Calu3 (cell line): ENCODE data around the gene C16orf87. TPM values are rescaled to one million over a fixed set of nuclear protein-coding genes. Genes with fewer than 3 reads are reported as not detected.
A peak's percentile ranks its signal among the peaks of the same experiment; 100 is the strongest.

ENCODE experiments used
- BruUV-seq: library from RNA; stranded (reverse); fragments of 400-500 nt; replicated peaks from 2 replicates; lab custom pipeline; 2021; lab: Mats Ljungman, UMichigan
- CTCF ChIA-PET: fragments of 300-600 bp; sonication (Branson Sonifier 250); formaldehyde crosslinking; loops from one replicate; lab custom pipeline; 2022; ENCODE audit warnings: antibody characterized with exemption; lab: Charles Lee
- DNase-seq: peaks from one replicate; pipeline ENCODE4 v3.0.0; 2022
- H3K27ac Mint-ChIP-seq: one replicate; pipeline ENCODE4 v1.8.0; 2022; ENCODE audit warnings: mixed read lengths; ENCODE audit not compliant: unreplicated experiment
- H3K27me3 Mint-ChIP-seq: one replicate; pipeline ENCODE4 v1.8.0; 2022; ENCODE audit warnings: mixed read lengths; ENCODE audit not compliant: unreplicated experiment
- H3K36me3 Mint-ChIP-seq: one replicate; pipeline ENCODE4 v1.8.0; 2022; ENCODE audit warnings: mild to moderate bottlenecking, moderate library complexity, mixed read lengths; ENCODE audit not compliant: insufficient read depth, unreplicated experiment
- H3K4me1 Mint-ChIP-seq: one replicate; pipeline ENCODE4 v1.8.0; 2022; ENCODE audit warnings: mild to moderate bottlenecking, low read depth, mixed read lengths; ENCODE audit not compliant: unreplicated experiment
- H3K4me3 Mint-ChIP-seq: one replicate; pipeline ENCODE4 v1.8.0; 2022; ENCODE audit warnings: mild to moderate bottlenecking, low read depth, moderate library complexity, mixed read lengths; ENCODE audit not compliant: unreplicated experiment
- H3K9me3 Mint-ChIP-seq: one replicate; pipeline ENCODE4 v1.8.0; 2022; ENCODE audit warnings: low read depth, mixed read lengths; ENCODE audit not compliant: unreplicated experiment
- CTCF ChIP-seq: fragments of 200-600 bp; IDR thresholded peaks from one replicate; pipeline ENCODE4 v1.8.0; 2022; ENCODE audit warnings: antibody characterized with exemption; ENCODE audit not compliant: unreplicated experiment
- intact Hi-C: fragments of 100-400 bp; cut with micrococcal nuclease; formaldehyde crosslinking; loops from one replicate; pipeline ENCODE4 v1.10.0; 2022; ENCODE audit not compliant: unreplicated experiment
- total RNA-seq: library from RNA; stranded (reverse); gene quantifications from 2 replicates; pipeline ENCODE4 v1.2.3, GENCODE V29; 2022

Gene C16orf87
- total RNA-seq, 1 experiment from 2014 or later = 11.6 TPM

- TF ChIP-seq CTCF = no peak
- BruUV-seq = no TSS peak
- intact Hi-C loops = no loop called here
- Mint-ChIP-seq H3K4me3 (peak overlapping the region; percentile 73), H3K27me3 (no peaks in the 10 kb centered on the region), H3K27ac (no peak overlapping the region), H3K9me3 (no peaks in the 10 kb centered on the region), H3K4me1 (peaks cover 29% of the 10 kb centered on the region), H3K36me3 (peaks cover 23% of the 10 kb centered on the region)
- CTCF ChIA-PET = interaction anchor here (0.6 to 1.1 kb wide), 2 partner anchors 19 to 658 kb away, joined by 5 to 6 read pairs; no protein-coding TSS in a partner anchor
- no peak for DNase-seq
Measured at GRCh38 chr16:46828943-46829342, 2.0 kb downstream of the C16orf87 start.

- intact Hi-C loops = no loop called here
- CTCF ChIA-PET = interaction anchor here (0.5 kb wide), 1 partner anchor 27 kb away, joined by 5 read pairs; no protein-coding TSS in a partner anchor
- H3K27ac Mint-ChIP-seq = no peak overlapping the region
Measured at GRCh38 chr16:46828292-46828691, 2.7 kb downstream of the C16orf87 start.

GRCh38 chr16:46826631-46827030, 4.3 kb downstream of the C16orf87 start:
- Mint-ChIP-seq H3K27me3 (no peaks in the 10 kb centered on the region), H3K36me3 (peaks cover 22% of the 10 kb centered on the region), H3K4me1 (peaks cover 14% of the 10 kb centered on the region), H3K4me3 (no peak overlapping the region), H3K9me3 (no peaks in the 10 kb centered on the region), H3K27ac (no peak overlapping the region)
- intact Hi-C loops = no loop called here
- BruUV-seq = no TSS peak
- no peak for TF ChIP-seq CTCF
- CTCF ChIA-PET = no interaction called here
- no peak for DNase-seq

More at GRCh38 chr16:46828292-46828691, 2.7 kb downstream of the C16orf87 start:
- H3K27me3 Mint-ChIP-seq = no peaks in the 10 kb centered on the region
- no peak for DNase-seq
- H3K4me1 Mint-ChIP-seq = peaks cover 22% of the 10 kb centered on the region
- TF ChIP-seq CTCF = no peak
- no peak overlapping the region for H3K4me3 Mint-ChIP-seq
- H3K36me3 Mint-ChIP-seq = peaks cover 23% of the 10 kb centered on the region
- BruUV-seq = no TSS peak
- no peaks in the 10 kb centered on the region for H3K9me3 Mint-ChIP-seq

GRCh38 chr16:46822270-46822669, 8.7 kb downstream of the C16orf87 start:
- no peaks in the 10 kb centered on the region for H3K9me3 Mint-ChIP-seq
- TF ChIP-seq CTCF = no peak
- DNase-seq = no peak
- H3K4me1 Mint-ChIP-seq = no peaks in the 10 kb centered on the region
- intact Hi-C loops = no loop called here
- BruUV-seq = no TSS peak
- no peaks in the 10 kb centered on the region for H3K27me3 Mint-ChIP-seq
- H3K36me3 Mint-ChIP-seq = no peaks in the 10 kb centered on the region
- no peak overlapping the region for H3K4me3 Mint-ChIP-seq
- no peak overlapping the region for H3K27ac Mint-ChIP-seq
- CTCF ChIA-PET = no interaction called here
